SK-N-SH (cell line): ENCODE data around the gene DYNC1LI2. TPM values are rescaled to one million over a fixed set of nuclear protein-coding genes. Genes with fewer than 3 reads are reported as not detected.

Experiments used
- CTCF ChIA-PET: fragments of 300-600, 350-600 bp; formaldehyde crosslinking; extraction: SDS; loops from one replicate; lab custom pipeline; 2021; lab: Yijun Ruan, JAX
- POLR2A ChIA-PET: fragments of 350-600 bp; sonication (Branson Sonifier 250); formaldehyde crosslinking; extraction: SDS; loops from one replicate; lab custom pipeline; 2020; ENCODE audit warnings: antibody characterized with exemption, inconsistent platforms; lab: Yijun Ruan, JAX
- DNase-seq: peaks from one replicate; pipeline ENCODE4 v3.0.0; 2012
- H2AFZ ChIP-seq: fragments of 200-600 bp; sonication (generic); 2 replicates; pipeline ENCODE4 v1.8.1; 2016; ENCODE audit warnings: antibody characterized with exemption, mild to moderate bottlenecking, low read depth
- H3F3A ChIP-seq: fragments of 200-600 bp; sonication (generic); replicated peaks from 2 replicates; pipeline ENCODE3; 2016; ENCODE audit warnings: antibody characterized with exemption, mild to moderate bottlenecking; ENCODE audit not compliant: insufficient read depth
- H3K27ac ChIP-seq, 2 experiments: fragments of 200-500 bp in 1 of 2; fragments of 200-600 bp in 1 of 2; sonication (Bioruptor generic) in 1 of 2; sonication (generic), shearing (Covaris generic) in 1 of 2; 2 replicates each; pipeline versions ENCODE4 v1.5.1 to v1.6.1; 2014 to 2016; ENCODE audit warnings: low read depth in 2 of 2, inconsistent platforms in 1 of 2, low read length in 1 of 2, mild to moderate bottlenecking in 1 of 2, mixed read lengths in 1 of 2
- H3K27me3 ChIP-seq: fragments of 200-600 bp; sonication (generic), shearing (Covaris generic); 2 replicates; pipeline ENCODE4 v1.6.1; 2016; ENCODE audit warnings: mixed run types; ENCODE audit not compliant: insufficient read depth
- H3K36me3 ChIP-seq, 2 experiments: fragments of 200-500 bp in 1 of 2; fragments of 200-600 bp in 1 of 2; sonication (Bioruptor generic) in 1 of 2; sonication (generic) in 1 of 2; replicated peaks in 1 of 2; 2 replicates each; pipeline versions ENCODE3 to v1.5.1; 2014 to 2016; ENCODE audit warnings: low read length in 1 of 2, mild to moderate bottlenecking in 1 of 2; ENCODE audit not compliant: insufficient read depth in 2 of 2, control insufficient read depth in 1 of 2
- H3K4me1 ChIP-seq, 2 experiments: fragments of 200-500 bp in 1 of 2; fragments of 200-600 bp in 1 of 2; sonication (Bioruptor generic) in 1 of 2; sonication (generic), shearing (Covaris generic) in 1 of 2; 2 replicates each; pipeline versions ENCODE4 v1.5.1 to v1.6.1; 2014 to 2016; ENCODE audit warnings: low read depth in 1 of 2, low read length in 1 of 2, mixed run types in 1 of 2; ENCODE audit not compliant: insufficient read depth in 2 of 2, control insufficient read depth in 1 of 2
- H3K4me2 ChIP-seq: fragments of 200-600 bp; sonication (generic), shearing (Covaris generic); 2 replicates; pipeline ENCODE4 v1.6.1; 2017; ENCODE audit warnings: mixed run types
- H3K4me3 ChIP-seq, 2 experiments: fragments of 200-500 bp in 1 of 2; fragments of 200-600 bp in 1 of 2; sonication (Bioruptor generic) in 1 of 2; sonication (generic), shearing (Covaris generic) in 1 of 2; 2 replicates each; pipeline versions ENCODE4 v1.5.1 to v1.8.1; 2014 to 2016; ENCODE audit warnings: low read depth in 2 of 2, inconsistent platforms in 1 of 2, low read length in 1 of 2, mild to moderate bottlenecking in 1 of 2, mixed read lengths in 1 of 2, moderate library complexity in 1 of 2
- H3K79me2 ChIP-seq: fragments of 200-600 bp; sonication (generic); 2 replicates; pipeline ENCODE4 v1.8.1; 2017; ENCODE audit warnings: mild to moderate bottlenecking; ENCODE audit not compliant: insufficient read depth
- H3K9ac ChIP-seq: fragments of 200-600 bp; sonication (generic); 2 replicates; pipeline ENCODE4 v1.6.1; 2017; ENCODE audit warnings: mixed run types
- H3K9me2 ChIP-seq: fragments of 200-600 bp; sonication (generic); 2 replicates; pipeline ENCODE4 v1.6.1; 2017; ENCODE audit warnings: mixed run types
- H3K9me3 ChIP-seq: fragments of 200-600 bp; sonication (generic); 2 replicates; pipeline ENCODE4 v1.6.1; 2017; ENCODE audit warnings: mixed run types, mild to moderate bottlenecking, moderate library complexity
- H4K20me1 ChIP-seq: fragments of 200-600 bp; sonication (generic); 2 replicates; pipeline ENCODE4 v1.6.1; 2017; ENCODE audit warnings: mild to moderate bottlenecking, mixed run types; ENCODE audit not compliant: insufficient read depth
- CHD2 ChIP-seq: fragments of 150-350 bp; IDR thresholded peaks from 2 replicates; pipeline ENCODE4 v1.6.1; 2018; ENCODE audit warnings: low read length; ENCODE audit not compliant: partially characterized antibody
- ELF1 ChIP-seq: IDR thresholded peaks from 2 replicates; pipeline ENCODE4 v1.4.0; 2012
- EP300 ChIP-seq, 2 experiments: IDR thresholded peaks; 2 replicates each; pipeline versions ENCODE4 v1.4.0 to v1.6.1; 2012; ENCODE audit warnings: borderline replicate concordance in 1 of 2, low read depth in 1 of 2, low read length in 1 of 2
- FOSL2 ChIP-seq: IDR thresholded peaks from 2 replicates; pipeline ENCODE4 v1.4.0; 2012; ENCODE audit warnings: low read depth, mild to moderate bottlenecking, moderate library complexity, borderline replicate concordance
- GABPA ChIP-seq: IDR thresholded peaks from 2 replicates; pipeline ENCODE4 v1.4.0; 2012; ENCODE audit warnings: low read depth, mild to moderate bottlenecking
- GATA2 ChIP-seq: sonication (generic); formaldehyde crosslinking; IDR thresholded peaks from 2 replicates; pipeline ENCODE4 v1.5.0; 2020; ENCODE audit warnings: mild to moderate bottlenecking, missing genetic modification reagents
- MEF2A ChIP-seq: IDR thresholded peaks from 2 replicates; pipeline ENCODE4 v1.4.0; 2012; ENCODE audit warnings: low read depth, borderline replicate concordance
- MXI1 ChIP-seq: IDR thresholded peaks from 2 replicates; pipeline ENCODE4 v1.6.1; 2012; ENCODE audit warnings: mild to moderate bottlenecking, low read depth, low read length, improper control_type of control experiment
- NFIC ChIP-seq: IDR thresholded peaks from 2 replicates; pipeline ENCODE4 v1.4.0; 2012; ENCODE audit warnings: borderline replicate concordance
- RAD21 ChIP-seq: IDR thresholded peaks from 2 replicates; pipeline ENCODE4 v1.6.1; 2012; ENCODE audit warnings: mild to moderate bottlenecking, low read length
- RFX5 ChIP-seq: IDR thresholded peaks from 2 replicates; pipeline ENCODE4 v1.6.1; 2012; ENCODE audit warnings: mild to moderate bottlenecking, improper control_type of control experiment, low read length
- SIN3A ChIP-seq: IDR thresholded peaks from 2 replicates; pipeline ENCODE4 v1.6.1; 2012; ENCODE audit warnings: low read depth, mild to moderate bottlenecking, low read length, moderate library complexity, borderline replicate concordance
- TAF1 ChIP-seq: IDR thresholded peaks from 2 replicates; pipeline ENCODE4 v1.6.1; 2012; ENCODE audit warnings: low read depth, mild to moderate bottlenecking, low read length, moderate library complexity, borderline replicate concordance
- TCF12 ChIP-seq: IDR thresholded peaks from 2 replicates; pipeline ENCODE4 v1.4.0; 2012
- WGBS: methylation state at CpG from one replicate; pipeline ENCODE4 v1.1.6; 2017; ENCODE audit warnings: low lambda C conversion rate; 5-methylcytosine and 5-hydroxymethylcytosine counted together
- polyA plus RNA-seq, 3 experiments: library from polyadenylated mRNA; depleted of rRNA; stranded (reverse); fragments of >200 nt; gene quantifications; 2 replicates each; pipeline ENCODE4 v1.2.3, GENCODE V29; 2012
- TF ChIP-seq, protein P1 (sequence below): fragments of 150-350 bp; IDR thresholded peaks from 2 replicates; pipeline ENCODE4 v1.6.1; 2016; ENCODE audit warnings: mild to moderate bottlenecking, low read depth, low read length
- TF ChIP-seq, protein P2 (sequence below): fragments of 200-600 bp; sonication (generic); IDR thresholded peaks from 2 replicates; pipeline ENCODE4 v1.6.1; 2017; ENCODE audit warnings: antibody characterized with exemption, mild to moderate bottlenecking, moderate library complexity
- TF ChIP-seq, protein P3 (sequence below): fragments of 150-350 bp; IDR thresholded peaks from 2 replicates; pipeline ENCODE4 v1.6.1; 2017; ENCODE audit warnings: antibody characterized with exemption, low read length, low read depth, borderline replicate concordance
- TF ChIP-seq, protein P4 (sequence below): IDR thresholded peaks from 2 replicates; pipeline ENCODE4 v1.4.0; 2012; ENCODE audit warnings: low read depth

Gene DYNC1LI2
- polyA plus RNA-seq, 1 of the 3 experiments (the other 2 are of a cell fraction): 33.1 TPM

DNA sequence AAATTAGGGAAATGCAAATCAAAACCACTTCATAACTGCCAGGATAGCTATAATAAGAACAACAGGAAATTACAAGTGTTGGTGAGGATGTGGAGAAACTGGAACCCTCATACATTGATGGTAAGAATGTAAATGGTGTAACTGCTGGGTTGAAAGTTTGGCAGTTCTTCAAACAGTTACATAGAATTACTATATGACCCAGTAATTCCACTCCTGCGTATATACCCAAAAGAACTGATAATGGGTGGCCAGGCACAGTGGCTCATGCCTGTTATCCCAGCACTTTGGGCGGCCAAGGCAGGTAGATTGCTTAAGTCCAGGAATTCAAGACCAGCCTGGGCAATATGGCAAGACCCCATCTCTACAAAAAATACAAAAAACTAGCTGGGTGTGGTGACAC lies 50.4 kb downstream of the DYNC1LI2 start (continued):
- no peak for TF ChIP-seq TAF1

DNA sequence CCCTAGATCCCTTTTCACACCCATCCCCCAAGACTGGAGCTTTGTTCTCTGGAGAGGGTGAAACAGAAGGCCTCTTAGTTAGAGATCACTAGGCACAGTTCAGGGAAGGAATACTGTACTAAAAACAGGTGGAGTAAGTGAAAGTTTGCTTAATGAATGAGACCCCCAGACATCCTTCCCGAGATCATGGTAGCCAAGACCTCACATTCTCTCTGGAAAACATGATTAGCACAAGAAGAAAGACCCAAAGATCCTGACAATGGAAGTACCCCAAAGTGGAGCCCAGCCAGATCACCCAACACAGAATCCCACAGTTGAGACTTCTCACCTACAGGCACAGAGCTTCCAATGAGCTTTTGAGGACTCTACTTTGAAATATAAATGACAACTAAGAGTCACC lies 51.5 kb downstream of the DYNC1LI2 start:
- no peak overlapping the region for H3K4me3 ChIP-seq
- no peaks in the 10 kb centered on the region for H4K20me1 ChIP-seq
- WGBS: 28% methylated on average over 1 of the region's 1 CpG
- H2AFZ ChIP-seq: no peak overlapping the region
- TF ChIP-seq ELF1: no peak
- no peak for TF ChIP-seq RFX5
- TF ChIP-seq EP300 (IDR thresholded peaks at IDR 0.05; ENCODE audit: borderline replicate concordance in 1 of 2, low read depth in 1 of 2, low read length in 1 of 2): no peak
- no peak for TF ChIP-seq CHD2
- TF ChIP-seq MXI1: no peak
- TF ChIP-seq, protein P1, sequence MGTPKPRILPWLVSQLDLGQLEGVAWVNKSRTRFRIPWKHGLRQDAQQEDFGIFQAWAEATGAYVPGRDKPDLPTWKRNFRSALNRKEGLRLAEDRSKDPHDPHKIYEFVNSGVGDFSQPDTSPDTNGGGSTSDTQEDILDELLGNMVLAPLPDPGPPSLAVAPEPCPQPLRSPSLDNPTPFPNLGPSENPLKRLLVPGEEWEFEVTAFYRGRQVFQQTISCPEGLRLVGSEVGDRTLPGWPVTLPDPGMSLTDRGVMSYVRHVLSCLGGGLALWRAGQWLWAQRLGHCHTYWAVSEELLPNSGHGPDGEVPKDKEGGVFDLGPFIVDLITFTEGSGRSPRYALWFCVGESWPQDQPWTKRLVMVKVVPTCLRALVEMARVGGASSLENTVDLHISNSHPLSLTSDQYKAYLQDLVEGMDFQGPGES: no peak
- no peak for TF ChIP-seq FOSL2
- TF ChIP-seq TAF1: no peak
- TF ChIP-seq GATA2 (CRISPR knock-in tag): no peak
- TF ChIP-seq NFIC: no peak
- TF ChIP-seq TCF12: no peak
- TF ChIP-seq, protein P2, sequence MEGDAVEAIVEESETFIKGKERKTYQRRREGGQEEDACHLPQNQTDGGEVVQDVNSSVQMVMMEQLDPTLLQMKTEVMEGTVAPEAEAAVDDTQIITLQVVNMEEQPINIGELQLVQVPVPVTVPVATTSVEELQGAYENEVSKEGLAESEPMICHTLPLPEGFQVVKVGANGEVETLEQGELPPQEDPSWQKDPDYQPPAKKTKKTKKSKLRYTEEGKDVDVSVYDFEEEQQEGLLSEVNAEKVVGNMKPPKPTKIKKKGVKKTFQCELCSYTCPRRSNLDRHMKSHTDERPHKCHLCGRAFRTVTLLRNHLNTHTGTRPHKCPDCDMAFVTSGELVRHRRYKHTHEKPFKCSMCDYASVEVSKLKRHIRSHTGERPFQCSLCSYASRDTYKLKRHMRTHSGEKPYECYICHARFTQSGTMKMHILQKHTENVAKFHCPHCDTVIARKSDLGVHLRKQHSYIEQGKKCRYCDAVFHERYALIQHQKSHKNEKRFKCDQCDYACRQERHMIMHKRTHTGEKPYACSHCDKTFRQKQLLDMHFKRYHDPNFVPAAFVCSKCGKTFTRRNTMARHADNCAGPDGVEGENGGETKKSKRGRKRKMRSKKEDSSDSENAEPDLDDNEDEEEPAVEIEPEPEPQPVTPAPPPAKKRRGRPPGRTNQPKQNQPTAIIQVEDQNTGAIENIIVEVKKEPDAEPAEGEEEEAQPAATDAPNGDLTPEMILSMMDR: no peak
- TF ChIP-seq SIN3A: no peak
- no peak for TF ChIP-seq MEF2A
- no peak for TF ChIP-seq GABPA
- TF ChIP-seq RAD21: no peak
- TF ChIP-seq, protein P3, sequence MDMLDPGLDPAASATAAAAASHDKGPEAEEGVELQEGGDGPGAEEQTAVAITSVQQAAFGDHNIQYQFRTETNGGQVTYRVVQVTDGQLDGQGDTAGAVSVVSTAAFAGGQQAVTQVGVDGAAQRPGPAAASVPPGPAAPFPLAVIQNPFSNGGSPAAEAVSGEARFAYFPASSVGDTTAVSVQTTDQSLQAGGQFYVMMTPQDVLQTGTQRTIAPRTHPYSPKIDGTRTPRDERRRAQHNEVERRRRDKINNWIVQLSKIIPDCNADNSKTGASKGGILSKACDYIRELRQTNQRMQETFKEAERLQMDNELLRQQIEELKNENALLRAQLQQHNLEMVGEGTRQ: no peak
- TF ChIP-seq, protein P4, sequence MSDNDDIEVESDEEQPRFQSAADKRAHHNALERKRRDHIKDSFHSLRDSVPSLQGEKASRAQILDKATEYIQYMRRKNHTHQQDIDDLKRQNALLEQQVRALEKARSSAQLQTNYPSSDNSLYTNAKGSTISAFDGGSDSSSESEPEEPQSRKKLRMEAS: no peak
- TF ChIP-seq, all 33 proteins: peak for 0
- Histone ChIP-seq H3K9me2 (no peaks in the 10 kb centered on the region), H3K4me2 (no peak overlapping the region), H3K36me3 (no peaks in the 10 kb centered on the region), H3K9me3 (no peaks in the 10 kb centered on the region), H3K4me1 (peaks cover 6 to 17% of the 10 kb centered on the region in 2 experiments; a peak in 2 of 4 replicates), H3K27me3 (no peaks in the 10 kb centered on the region), H3K79me2 (peaks cover 13% of the 10 kb centered on the region), H3F3A (peaks cover 6% of the 10 kb centered on the region), H3K27ac (no peak overlapping the region), H3K9ac (no peak overlapping the region)
- ChIA-PET CTCF (interaction anchor here (0.6 kb wide), 1 partner anchor 25 kb away, joined by 3 read pairs; no protein-coding TSS in a partner anchor), POLR2A (no interaction called here)
- DNase-seq: no peak
